A549 (cell line): ENCODE results near the gene LMO2.

ENCODE experiments used
- RFX5 ChIP-seq: fragments of 450-650 bp; IDR thresholded peaks from 2 replicates; pipeline ENCODE4 v1.7.1; 2014; ENCODE audit warnings: antibody characterized with exemption, mild to moderate bottlenecking, moderate library complexity
- TF ChIP-seq, protein P1 (sequence below): IDR thresholded peaks from 2 replicates; pipeline ENCODE4 v1.6.1; 2012

DNA sequence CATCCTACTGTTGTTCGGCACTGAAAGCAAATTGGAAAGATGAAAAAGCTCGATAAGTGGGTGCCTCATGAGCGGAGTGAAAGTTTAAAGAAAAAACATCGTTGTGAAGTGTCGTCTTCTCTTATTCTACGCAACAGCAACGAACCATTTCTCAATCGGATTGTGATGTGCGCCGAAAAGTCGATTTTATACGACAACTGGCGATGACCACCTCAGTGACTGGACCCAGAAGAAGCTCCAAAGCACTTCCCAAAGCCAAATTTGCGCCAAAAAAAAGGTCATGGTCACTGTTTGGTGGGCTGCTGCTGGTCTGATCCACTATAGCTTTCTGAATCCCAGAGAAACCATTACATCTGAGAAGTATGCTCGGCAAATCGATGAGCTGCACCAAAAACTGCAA lies 59.2 kb downstream of the LMO2 start:
- no peak for TF ChIP-seq RFX5
- TF ChIP-seq, protein P1, sequence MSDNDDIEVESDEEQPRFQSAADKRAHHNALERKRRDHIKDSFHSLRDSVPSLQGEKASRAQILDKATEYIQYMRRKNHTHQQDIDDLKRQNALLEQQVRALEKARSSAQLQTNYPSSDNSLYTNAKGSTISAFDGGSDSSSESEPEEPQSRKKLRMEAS, result no peak
